BE2C (cell line): ENCODE data around the gene RAB27B.

Source experiments
- DNase-seq: peaks from one replicate; pipeline ENCODE4 v3.0.0-alpha.2; 2020
- H3K27me3 ChIP-seq: fragments of 250-450 bp; sonication (Bioruptor Pico); 2 replicates; pipeline ENCODE4 v1.5.1; 2020; ENCODE audit warnings: mild to moderate bottlenecking
- H3K36me3 ChIP-seq: fragments of 250-450 bp; sonication (Bioruptor Pico); 2 replicates; pipeline ENCODE4 v1.5.1; 2020; ENCODE audit warnings: mild to moderate bottlenecking
- H3K4me1 ChIP-seq: fragments of 250-450 bp; sonication (Bioruptor Pico); 2 replicates; pipeline ENCODE4 v1.5.1; 2020
- H3K4me3 ChIP-seq: 2 replicates; pipeline ENCODE4 v1.5.1; 2011; ENCODE audit warnings: low read depth, low read length
- H3K9me3 ChIP-seq: fragments of 250-450 bp; sonication (Bioruptor Pico); 2 replicates; pipeline ENCODE4 v1.5.1; 2020
- TF ChIP-seq, protein P1 (sequence below): IDR thresholded peaks from 2 replicates; pipeline ENCODE4 v1.5.1; 2012; ENCODE audit warnings: mild to moderate bottlenecking, low read depth, low read length

RAB27B gene

DNA sequence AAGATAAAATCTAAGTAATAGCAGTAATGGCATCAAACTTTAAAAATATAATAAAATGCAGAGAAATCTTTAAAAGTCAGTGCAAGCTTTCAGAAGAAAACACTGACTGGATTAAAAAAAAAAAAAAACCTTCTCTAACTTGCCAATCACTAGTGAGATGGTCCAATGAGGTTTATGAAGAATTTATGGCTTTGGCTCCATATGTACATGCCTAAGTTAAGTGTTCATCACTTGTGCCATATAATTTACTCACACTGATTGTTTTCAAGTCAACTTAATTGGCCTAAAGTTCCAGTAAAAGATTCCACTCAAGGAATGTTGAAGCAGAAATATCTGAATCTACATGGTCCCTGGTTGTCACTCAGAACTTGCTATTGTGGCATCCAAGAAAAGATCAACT, 40.7 kb upstream of the RAB27B start:
- H3K4me3 ChIP-seq = no peak overlapping the region
- no peaks in the 10 kb centered on the region for H3K36me3 ChIP-seq
- DNase-seq = no peak
- TF ChIP-seq, protein P1, sequence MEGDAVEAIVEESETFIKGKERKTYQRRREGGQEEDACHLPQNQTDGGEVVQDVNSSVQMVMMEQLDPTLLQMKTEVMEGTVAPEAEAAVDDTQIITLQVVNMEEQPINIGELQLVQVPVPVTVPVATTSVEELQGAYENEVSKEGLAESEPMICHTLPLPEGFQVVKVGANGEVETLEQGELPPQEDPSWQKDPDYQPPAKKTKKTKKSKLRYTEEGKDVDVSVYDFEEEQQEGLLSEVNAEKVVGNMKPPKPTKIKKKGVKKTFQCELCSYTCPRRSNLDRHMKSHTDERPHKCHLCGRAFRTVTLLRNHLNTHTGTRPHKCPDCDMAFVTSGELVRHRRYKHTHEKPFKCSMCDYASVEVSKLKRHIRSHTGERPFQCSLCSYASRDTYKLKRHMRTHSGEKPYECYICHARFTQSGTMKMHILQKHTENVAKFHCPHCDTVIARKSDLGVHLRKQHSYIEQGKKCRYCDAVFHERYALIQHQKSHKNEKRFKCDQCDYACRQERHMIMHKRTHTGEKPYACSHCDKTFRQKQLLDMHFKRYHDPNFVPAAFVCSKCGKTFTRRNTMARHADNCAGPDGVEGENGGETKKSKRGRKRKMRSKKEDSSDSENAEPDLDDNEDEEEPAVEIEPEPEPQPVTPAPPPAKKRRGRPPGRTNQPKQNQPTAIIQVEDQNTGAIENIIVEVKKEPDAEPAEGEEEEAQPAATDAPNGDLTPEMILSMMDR = no peak
- H3K4me1 ChIP-seq = no peaks in the 10 kb centered on the region
- no peaks in the 10 kb centered on the region for H3K9me3 ChIP-seq
- H3K27me3 ChIP-seq = no peaks in the 10 kb centered on the region

DNA sequence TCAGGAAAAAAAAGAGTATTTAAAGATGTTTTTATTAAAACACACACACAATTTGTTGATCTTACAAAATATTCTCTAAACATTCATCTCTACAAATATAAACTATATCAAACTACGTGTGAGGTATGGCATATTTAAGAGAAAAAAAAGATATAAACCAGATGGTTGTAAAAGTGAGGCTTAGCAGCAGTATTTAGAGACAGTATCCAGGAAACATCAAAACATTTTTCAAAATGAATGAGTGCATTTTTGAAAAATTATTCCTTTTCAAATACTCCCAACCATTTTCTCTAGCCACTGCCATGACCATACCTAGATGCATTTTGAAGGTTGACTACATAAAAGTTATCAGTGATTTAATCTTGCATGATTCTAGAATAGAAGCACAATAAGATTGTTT, 38.2 kb upstream of the RAB27B start:
- Histone ChIP-seq H3K4me3 (no peak overlapping the region), H3K9me3 (no peaks in the 10 kb centered on the region), H3K4me1 (no peaks in the 10 kb centered on the region), H3K36me3 (no peaks in the 10 kb centered on the region), H3K27me3 (no peaks in the 10 kb centered on the region)
- TF ChIP-seq, protein P1 = no peak
- no peak for DNase-seq

DNA sequence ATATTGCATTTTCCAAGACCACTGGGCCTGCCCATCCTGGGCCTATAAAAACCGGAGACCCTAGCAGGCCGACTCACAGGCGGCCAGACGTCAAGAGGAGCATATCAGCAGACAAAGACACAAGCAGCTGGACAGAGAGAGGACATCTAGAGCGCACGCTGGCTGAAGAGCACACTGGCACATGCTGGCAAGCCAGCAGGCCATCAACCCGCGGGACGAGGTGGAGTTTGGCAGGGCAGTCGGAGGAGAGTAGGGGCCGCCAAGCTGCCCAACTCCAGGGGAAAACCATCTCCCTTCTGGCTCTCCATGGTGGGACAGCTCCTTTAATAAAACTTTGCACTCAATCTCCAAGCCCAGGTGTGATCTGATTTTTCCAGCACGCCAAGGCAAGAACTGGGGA, 36.6 kb upstream of the RAB27B start:
- H3K27me3 ChIP-seq = no peaks in the 10 kb centered on the region
- no peaks in the 10 kb centered on the region for H3K9me3 ChIP-seq
- H3K36me3 ChIP-seq = no peaks in the 10 kb centered on the region
- H3K4me1 ChIP-seq = no peaks in the 10 kb centered on the region
- DNase-seq = no peak
- TF ChIP-seq, protein P1 = no peak
- H3K4me3 ChIP-seq = no peak overlapping the region

DNA sequence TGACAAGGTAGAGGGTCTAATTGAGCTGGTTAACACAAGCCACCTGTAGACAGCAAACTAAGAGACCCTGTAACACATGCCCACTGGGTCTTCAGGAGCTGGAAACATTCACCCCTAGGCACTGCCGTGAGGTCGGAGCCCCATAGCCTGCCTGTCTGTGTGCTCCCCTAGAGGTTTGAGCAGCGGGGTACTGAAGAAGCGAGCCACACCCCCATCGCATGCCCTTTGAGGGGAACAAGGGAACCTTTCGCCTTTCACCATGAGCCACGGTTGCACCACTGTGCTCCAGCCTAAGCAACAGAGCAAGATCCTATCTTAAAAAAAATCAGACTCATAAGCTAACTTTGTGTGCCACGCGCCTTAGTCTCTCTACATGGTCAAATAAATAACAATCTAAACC, 36.2 kb upstream of the RAB27B start:
- H3K27me3 ChIP-seq = no peaks in the 10 kb centered on the region
- no peaks in the 10 kb centered on the region for H3K9me3 ChIP-seq
- no peak for DNase-seq
- H3K4me3 ChIP-seq = no peak overlapping the region
- TF ChIP-seq, protein P1 = no peak
- no peaks in the 10 kb centered on the region for H3K4me1 ChIP-seq
- H3K36me3 ChIP-seq = no peaks in the 10 kb centered on the region

DNA sequence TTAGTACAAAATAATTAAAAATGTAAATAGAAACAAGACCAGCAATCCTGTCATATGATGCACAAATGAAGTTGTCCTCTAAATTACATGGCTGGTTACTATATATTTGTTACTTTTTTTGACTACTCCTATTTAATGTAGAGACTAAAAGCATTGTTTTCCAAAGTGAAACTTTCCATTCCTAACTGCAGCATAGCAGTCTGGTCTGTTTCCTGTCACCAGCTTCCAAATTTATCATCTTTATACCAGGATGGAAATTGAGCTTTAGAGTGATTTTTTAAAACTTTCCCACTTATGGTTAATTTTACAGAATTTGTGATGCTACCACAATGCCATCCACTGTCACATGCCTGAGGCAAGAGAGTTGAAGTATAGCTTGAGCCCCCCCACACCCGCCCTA, 33.5 kb upstream of the RAB27B start:
- Histone ChIP-seq H3K27me3 (no peaks in the 10 kb centered on the region), H3K9me3 (no peaks in the 10 kb centered on the region), H3K36me3 (no peaks in the 10 kb centered on the region), H3K4me3 (no peak overlapping the region), H3K4me1 (no peaks in the 10 kb centered on the region)
- DNase-seq = no peak
- TF ChIP-seq, protein P1 = no peak

DNA sequence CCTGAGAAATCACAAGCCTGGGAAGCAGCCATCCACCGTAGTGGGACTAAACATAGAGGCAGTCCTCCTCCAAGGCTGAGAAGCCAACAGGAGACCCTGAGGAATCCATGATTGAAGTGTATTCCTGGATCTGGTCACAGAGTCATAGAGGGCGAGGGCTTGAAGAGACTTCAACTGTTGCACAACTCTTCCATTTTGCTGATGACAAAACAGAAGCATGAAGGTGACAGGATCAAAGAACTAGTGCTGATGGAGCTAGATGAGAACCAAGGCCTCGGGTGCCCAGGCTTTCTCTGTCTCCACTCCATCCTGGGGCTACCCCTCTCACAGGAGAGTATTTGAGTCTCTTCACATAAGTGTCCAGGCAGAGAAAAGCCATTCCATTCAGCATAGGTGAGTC, 30.1 kb upstream of the RAB27B start:
- no peaks in the 10 kb centered on the region for H3K4me1 ChIP-seq
- no peaks in the 10 kb centered on the region for H3K27me3 ChIP-seq
- H3K36me3 ChIP-seq = no peaks in the 10 kb centered on the region
- DNase-seq = no peak
- H3K9me3 ChIP-seq = no peaks in the 10 kb centered on the region
- no peak overlapping the region for H3K4me3 ChIP-seq
- TF ChIP-seq, protein P1 = no peak
